Measurements from ENCODE around the gene MMP21.

GRCh38 chr10:125795128-125795527 lies 19.5 kb upstream of the MMP21 start:
- TF ChIP-seq USF1 (IDR thresholded peaks at IDR 0.05) (no peak), EP300 (IDR thresholded peaks at IDR 0.05; ENCODE audit: borderline replicate concordance) (no peak)
